ENCODE data around the gene PCARE.

- TF ChIP-seq CTCF (IDR thresholded peaks at IDR 0.05) (no peak), EZH2 (IDR thresholded peaks at IDR 0.05; ENCODE audit: borderline replicate concordance, insufficient read depth, low read depth, low read length, poor library complexity, severe bottlenecking) (no peak)
Observed at GRCh38 chr2:29072971-29073725, 1.2 kb downstream of the PCARE start.

Data from B cell (primary cell).